Fibroblast of skin of back (primary cell): ENCODE measurements around the gene PTPRE.

ENCODE experiments used
- DNase-seq: peaks from one replicate; pipeline ENCODE4 v3.0.0-alpha.2; 2013

The PTPRE gene

DNA sequence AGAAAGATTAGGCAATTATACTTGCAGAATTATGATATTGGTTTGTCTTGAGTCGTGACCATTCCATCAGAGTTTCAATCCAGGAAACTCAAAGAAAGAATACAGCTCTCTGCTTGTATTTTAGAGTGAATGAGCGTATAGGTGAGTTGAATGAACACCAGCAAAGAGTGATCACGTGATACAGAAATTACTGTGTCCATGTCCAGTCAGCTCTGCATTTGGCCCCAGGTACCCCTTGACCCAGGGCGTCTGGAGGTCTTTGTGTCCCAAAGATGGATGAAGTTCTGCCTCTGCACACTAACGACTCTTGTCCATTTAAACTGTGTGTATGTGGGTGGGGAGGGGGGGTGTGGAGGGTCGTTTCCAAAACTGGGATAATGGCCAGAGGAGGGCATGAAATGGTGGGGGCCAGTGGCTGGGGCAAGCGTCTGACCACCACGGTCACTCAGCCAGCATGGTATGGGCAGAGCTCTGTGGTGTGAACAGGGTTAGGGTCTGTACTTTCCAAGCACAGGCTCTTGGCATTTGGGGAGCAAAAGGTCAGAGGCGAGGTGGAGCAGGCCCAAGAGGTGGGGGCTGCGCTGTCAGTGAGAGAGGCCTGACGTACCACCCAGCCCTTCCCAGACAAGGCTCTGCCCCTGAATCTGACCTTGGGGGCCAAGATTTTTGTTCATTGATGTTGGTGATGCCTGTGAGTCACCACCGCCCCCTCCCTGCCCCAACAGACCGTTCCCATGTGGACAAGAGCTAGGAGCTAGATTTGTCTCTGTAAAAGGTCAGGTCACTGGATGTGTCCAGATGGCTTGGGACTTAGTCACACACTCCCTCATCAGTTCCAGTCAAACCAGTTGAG lies 1.4 kb downstream of the PTPRE start:
- no peak for DNase-seq

DNA sequence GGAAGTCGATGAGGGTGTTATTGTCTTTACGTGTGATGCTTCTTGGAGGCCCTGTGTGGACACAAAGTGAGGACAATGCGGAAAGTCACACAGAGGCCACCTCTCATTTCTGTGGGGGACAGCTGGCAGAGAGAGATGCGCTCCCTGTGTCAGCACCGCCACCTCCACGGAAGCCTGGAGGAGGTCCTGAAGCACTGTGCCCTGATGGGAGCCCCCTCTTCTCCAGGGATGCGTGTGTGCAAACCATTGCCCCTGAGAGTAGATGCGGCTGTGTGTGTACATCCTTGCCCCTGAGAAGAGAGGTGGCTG lies 2.0 kb downstream of the PTPRE start:
- DNase-seq = no peak

DNA sequence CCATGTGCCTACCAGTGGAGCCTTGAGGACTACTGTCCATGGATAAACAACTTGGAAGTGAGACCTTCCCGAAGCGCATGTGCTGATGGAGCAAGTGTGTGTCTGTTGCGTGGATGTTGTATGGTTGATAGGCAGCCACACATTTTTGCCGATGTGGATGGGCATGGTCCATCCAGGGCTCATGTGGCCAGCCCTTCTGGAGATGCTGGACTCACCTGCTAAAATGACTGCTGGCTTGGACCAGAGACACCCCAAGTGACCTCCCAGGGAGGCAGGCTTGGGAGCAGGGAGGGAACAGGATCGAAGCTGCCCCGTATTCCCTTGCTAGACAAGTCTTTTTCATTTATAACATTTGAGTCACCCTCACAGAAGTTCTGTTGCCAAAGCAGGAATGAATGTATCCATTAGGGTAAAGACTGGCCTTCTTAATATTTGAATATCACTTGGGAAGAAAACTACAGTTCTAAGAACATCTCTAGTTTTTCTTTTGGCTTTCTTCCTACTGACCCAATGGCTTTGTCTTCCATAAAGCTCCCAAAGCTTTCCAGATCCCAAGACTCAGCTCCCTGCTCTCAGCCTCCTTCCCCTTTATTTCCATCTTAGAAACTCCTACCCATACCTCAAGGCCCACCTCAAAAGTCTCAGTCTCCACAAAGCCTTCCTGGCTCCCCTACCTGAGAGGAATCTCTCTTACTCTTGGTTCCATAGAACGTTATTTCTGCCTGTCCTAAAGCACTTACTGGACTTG lies 3.0 kb downstream of the PTPRE start:
- DNase-seq = no peak

DNA sequence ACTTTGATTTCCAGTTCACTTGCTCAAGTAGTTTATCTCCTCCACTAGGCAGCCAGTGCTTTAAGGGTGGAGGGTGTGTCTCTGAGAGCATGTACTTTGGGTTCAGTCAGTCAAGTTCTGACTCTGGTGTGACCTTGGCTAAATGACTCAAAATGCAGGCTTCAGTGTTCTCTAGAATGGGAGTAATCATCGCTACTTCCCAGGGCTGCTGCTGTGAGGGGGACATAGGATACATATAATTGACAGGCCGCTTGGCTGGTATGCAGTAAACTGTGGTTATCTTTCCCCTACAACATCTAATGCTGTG lies 3.5 kb downstream of the PTPRE start:
- DNase-seq = no peak

DNA sequence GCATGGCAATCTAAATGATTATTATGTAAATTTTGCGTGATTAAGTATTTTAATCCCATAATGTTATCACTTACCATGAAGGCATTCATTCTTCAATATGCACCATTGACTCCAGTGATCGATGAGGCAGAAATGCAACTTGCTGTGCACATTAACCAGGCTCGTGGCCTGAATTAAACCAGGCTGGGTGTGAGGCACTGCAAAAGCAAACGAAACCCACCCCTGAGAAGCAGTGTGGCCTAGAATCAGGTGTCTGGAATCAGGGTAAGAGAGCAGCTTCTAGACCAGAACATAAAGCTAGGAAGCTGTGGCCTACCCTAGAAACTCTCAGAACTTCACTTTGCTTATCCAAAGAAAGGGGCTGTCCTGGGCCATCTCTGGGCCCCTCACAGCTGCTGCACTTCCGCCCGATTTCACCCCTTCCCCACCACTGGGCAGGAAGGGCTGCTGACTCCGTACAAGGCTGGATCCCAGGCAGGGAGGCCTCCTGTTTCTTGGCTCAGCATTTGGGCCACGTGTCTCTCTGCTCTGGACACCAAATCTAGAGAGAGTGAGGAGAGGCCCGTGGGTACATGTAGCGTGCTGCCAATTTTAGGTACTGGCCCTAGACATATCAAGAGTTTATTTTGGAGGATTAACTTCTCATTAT lies 4.4 kb downstream of the PTPRE start:
- no peak for DNase-seq

DNA sequence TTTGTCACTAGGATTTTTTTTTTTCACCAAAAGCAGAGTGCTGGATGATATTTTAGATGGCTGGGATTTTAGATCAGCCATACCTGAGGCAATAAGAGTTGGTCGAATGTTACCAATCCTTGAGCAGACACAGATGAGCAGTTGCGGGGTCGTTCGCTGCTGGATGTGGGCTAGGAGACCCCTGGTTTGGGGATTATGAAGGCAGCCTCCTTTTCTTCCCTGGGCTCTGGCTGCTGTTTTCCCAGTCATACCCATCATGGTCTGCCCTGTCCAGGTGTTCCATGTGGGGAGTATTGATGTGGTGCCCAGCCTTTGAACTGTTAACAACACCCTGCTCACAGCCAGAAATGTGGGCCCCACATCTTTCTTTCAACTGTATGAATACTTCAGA lies 5.0 kb downstream of the PTPRE start:
- DNase-seq = no peak

DNA sequence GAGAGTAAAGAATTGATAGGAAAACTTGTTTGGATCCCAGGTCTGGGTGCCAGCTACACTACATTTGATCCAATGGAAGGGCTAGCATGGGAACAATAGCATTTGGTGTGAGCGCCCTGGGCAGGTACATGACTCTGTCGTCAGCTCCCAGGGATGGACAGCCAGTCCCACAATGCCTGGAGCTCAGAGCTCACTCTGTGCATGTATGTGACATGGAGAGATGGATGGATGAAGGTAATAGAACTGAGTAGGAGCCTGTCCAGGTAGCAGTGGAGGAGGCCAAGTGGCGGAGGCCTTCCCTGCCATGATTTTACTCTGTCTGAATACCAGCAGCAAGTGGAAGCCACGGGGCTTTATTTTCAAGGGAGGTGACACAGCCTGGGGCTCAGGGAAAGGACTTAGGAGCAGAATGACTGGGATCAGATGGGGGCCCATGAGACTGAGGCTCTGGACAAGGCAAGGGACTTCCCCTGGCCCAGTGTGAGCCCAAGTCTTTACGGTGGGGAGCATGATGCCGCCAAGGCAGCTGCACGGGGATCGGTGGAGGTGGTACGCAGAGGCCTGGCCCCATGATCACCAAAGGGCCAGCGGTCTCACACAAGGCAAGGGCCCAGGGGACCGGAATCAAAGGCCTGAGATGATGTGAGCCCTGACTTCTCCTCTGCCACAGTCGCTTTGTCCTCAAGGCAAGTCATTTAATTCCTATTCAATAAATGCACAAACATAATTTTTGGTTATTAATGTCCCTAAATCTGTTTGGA lies 5.9 kb downstream of the PTPRE start:
- no peak for DNase-seq

DNA sequence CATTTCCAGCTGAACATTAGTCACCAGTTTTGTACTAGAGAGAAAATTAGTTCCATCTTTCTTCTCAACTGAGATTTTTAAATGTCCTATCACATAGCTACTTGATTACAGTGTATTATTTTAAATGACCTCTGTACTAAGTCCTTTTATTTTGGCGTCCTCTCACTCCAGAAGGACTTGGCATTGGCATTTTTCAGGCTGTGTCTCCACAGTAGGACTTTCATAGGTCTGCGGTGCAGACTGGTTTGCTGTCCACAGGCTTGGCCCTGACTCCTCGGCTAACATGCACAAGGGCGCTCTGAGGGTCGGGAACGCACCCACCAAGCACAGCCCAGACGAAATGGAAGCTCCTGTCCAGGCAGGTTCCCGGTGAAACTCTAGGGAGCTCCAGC lies 6.5 kb downstream of the PTPRE start:
- DNase-seq = no peak

DNA sequence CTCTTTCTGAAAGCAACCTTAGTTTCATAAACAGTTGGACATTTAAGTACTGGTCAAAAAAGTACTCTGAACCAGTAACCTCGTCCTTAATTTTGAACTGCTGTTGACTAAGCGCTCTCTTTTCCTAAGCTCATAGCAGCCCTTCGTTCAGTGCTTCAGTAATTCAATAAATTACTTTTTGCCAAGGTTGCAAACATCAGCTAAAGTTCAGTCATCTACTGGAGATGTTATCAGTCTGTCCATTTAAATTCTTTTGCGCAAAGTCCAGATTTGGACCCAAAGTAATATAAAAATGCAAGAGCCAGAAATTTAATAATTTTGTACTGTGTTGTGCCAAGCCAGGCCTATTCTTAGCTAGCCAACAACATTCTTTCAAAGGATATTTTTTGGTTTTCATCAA lies 8.4 kb downstream of the PTPRE start:
- DNase-seq = no peak

DNA sequence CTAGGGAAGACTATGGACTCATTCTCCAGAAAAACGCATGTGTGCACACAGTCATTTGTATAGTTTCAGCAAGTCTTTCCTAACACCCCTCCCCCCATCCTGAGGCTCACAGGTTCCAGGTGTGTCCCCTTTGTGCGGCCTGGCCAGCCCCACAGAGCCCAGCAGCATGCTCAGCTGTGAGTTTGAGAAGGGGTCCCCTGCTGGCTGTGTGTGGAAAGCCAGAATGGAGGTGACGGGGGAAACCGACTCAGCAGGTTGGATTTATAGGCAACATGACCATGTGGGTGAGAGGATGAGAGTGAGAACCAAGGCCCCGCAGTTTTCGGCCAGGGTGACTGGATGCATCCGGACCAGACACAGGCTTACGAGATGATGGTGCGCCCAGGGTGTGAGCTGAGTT lies 9.9 kb downstream of the PTPRE start:
- DNase-seq = no peak

DNA sequence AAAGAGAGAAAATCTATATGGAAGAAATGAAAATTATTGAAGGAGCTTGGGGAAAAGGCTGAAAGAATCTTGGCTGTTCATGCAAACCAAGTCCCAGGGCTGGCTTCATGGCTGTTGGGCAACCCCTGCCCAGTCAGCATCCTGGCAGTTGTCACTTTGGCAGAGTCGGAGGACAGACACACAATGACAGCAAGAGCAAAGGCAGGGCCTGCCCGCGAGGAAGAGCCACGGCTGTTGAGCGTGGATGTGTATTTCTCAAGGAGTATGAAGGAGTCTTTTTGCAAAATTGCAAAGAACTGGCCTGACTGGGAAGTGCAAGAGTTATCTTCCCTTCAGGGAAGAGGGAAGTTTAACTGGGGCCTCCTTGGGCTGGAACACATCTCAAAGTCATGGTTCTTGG lies 11.7 kb downstream of the PTPRE start:
- no peak for DNase-seq

DNA sequence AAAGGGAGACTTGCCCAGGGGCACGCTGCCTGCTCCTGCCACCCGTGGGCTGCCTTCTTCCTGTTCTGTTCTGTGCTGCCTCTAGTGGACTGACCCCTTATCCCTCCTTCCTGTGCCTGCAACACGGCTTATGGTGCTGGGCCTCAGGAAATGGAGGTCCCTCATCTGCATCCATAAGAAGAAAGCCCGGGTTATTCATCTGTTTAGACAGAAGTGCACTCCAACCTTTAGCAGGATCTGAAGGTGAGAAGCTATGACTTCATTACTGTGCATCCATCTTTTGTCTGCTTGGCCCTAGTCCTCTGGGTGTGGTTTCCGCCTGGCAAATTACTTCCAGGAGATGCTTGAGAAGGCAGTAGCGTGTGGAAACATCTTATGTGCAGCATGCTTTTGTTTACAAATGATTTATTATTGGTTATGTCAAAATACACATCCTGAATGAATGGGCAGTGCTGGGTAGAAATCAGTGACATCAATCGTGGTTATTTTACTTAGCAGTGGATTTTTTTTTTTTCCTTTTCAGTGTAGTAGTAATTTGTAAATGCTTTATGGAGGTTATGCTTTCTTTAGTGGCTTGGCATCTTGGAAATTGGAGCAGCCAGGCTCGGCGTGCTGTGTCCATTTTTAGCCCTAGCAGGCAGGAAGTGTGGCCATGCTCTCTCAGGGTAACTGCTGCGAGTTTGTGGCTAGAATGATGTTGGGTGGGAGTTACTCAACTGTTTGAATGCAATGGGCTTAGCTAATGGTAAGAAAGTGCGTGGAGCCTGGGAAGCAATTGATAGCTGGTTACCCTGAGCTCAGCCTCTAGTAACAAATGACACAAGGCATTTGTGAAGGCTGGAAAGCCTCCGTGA lies 12.7 kb downstream of the PTPRE start:
- DNase-seq = no peak

DNA sequence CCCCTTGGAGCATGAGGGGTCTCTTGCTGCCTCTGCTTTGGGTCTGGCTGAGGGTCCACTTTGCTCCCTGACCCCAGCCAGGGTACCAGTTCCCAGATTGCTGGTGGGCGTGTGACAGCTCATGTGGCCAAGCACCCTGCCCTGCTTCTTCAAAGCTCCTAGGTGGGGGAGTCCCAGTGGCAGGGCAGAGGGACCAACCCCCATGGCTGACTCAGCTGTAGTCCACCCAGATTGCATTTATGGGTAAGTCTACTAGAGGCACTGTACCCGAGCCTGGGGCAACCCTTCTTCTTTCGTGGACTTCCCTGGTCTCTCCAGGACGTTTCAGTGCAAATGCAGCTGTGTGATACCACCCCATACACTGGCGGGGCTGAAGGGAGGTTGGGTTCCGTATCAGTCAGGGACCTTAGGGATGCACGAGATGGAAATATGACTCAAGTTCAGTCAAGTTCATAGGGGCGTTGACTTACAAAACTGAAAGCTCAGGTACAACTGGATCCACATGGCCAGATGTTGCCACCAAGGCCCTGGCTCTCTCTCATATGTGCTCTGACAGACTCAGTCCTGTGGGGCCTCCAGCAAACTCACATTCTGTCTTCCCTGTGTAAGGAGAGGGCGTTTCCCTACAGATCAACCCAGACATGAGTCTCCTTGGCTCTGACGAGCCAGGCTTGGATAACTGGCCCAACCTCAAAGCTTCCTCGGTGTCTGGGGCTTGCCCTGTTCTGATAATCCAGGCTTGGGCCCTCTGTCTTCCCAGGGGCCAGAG lies 13.6 kb downstream of the PTPRE start:
- DNase-seq = no peak

DNA sequence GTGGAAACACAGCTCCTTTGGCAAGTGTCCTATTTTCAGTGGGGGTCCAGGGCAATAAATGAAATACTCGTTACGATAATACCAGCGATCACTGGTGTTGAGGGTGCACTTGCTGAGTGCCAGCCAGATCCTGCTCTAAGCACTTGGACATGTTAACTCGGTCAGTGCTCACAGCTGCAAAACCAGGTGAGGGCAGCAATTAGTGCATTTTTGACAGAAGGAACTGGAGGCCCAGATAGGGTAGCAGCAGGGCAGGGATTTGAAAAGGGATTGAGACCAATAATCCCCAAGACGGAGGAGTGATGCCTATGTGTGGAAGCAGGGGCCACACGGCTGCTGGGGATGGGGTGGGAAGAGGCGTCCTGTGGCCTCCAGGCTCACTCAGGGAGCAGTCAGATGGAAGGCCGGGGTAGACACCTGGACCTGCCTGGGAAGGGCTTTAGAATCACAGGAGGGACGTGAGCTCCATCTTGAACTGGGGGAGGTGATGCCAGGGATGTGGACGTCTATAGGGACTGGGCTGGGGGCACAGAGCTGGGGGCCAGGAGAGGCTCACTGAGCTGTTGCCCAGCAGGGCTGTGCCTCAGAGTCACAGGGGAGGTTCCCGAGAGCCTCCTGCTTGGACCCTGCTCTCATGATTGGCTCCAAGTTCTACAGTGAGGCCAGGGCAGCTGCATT lies 14.3 kb downstream of the PTPRE start:
- DNase-seq = no peak

DNA sequence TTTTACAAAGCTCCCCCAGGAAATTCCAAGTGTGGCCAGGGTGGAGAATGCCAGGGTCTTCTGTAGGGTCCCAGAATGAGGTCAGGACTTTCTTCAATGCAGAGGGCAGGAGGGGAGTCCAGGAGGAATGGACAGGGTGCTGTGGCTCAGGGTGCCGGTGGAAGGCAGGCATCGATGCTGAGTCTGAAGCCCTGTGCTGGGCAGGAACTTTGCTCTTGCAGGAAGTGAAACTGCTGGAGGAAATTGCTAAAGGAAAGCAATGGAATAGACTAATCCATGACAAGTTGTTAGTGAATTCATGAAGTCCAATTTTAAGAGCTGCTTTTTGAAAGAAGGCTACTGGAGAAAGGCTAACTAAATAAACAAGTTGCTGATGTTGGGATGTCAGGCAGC lies 14.8 kb downstream of the PTPRE start:
- DNase-seq = no peak

DNA sequence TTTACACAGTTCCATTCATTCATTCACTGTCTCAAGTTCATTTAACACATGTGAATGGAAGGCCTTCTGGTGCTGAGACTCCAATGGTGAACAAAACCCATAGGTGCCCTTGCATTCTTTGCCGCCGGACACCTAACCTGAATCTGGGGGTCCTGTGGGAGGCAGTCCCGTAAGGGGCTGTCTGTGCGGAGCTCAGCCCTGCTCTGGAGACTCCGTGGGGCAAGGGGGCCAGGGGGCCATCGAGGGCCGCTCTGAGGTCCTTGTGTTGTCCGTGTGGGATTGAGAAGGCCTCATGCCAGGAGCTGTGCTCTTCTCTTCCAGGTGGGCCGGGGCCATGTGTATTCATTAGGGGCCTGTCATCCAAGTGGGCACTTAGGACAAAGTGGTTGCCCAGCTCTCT lies 15.3 kb downstream of the PTPRE start:
- DNase-seq = no peak

DNA sequence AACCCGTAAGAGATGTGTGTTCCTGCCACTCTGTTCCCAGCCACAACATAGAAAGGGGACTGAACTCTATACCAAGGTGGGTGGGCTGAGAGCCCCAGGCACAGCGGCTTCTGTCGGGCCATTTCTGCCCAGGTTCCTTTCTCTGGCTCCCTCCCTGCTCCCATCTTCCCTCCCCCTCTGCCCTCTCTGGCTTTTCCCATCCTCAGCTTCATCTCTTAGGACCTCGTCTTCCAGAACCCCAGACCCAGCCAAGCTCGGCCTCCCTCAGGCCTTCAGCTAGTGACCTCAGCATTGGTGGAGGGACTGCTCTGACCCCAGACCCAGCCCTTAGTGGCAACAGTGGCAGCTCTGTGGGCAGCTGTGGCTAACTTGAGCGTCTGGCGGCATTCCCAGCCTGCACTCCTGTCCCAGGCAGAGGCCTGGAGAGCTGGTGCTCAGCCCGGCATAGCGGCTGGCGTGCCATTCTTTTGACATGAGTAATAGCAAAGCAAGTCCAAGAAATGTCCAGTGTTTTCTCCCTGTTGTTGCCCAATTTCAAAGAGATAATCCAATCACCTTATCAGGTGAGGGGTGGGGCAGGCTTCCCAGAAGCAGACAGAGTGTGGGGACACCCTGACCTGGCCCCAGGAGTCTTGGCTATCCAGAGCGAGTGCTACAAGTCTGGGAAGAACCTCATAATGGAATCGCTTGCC lies 15.9 kb downstream of the PTPRE start:
- DNase-seq = no peak

DNA sequence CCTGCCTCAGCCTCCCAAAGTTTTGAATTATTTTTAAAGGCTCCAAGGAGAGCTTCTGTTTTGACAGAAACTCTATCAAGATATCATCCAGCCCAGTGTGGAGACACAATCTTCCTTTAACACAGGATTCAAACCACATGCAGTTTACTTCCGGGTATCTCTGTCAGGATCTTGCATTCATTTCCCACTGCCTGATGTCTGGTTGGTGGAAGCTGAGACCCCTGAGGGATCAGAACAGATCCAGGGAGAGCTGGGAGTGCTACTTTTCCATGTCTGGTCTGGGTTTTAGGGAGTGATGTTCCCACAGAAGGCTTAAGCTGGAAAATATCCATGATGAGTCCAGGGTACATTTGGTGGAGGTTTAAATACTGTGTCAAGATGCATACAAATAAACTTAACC lies 16.7 kb downstream of the PTPRE start:
- DNase-seq = no peak

DNA sequence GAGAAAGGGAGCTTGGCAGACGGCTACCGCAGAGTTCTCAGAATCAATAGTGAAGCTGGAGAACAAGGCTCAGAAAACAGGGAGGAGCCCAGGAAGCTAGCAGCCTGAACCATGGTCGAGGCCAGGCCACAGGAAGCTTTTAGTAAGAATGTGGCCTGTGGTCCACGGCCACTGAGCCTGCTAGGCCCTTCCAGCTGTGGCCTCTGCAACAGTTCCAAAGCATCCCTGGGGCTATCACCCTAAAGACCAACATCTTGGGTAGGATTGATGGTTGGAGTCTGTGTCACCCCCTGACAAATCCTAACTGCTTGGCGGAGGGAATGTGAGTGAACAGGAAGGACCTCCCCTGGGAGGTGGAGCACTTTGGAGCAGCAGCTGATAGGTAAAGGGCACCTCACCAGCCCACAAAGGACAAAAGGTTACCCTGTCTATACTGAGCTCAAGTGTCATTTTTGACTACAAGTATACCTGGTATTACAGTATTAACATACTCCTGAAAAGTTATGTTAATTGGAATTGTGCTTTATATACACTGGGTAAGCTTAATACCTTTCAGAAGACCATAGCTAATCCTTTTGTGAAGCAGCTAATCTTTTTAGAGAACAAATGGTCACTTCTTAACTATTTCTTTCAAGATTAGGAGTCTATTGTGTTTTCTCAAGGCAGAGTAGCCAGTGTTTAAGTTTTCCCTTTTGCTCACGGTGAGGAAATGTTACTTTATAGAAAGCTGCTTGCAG lies 18.7 kb downstream of the PTPRE start:
- DNase-seq = no peak

DNA sequence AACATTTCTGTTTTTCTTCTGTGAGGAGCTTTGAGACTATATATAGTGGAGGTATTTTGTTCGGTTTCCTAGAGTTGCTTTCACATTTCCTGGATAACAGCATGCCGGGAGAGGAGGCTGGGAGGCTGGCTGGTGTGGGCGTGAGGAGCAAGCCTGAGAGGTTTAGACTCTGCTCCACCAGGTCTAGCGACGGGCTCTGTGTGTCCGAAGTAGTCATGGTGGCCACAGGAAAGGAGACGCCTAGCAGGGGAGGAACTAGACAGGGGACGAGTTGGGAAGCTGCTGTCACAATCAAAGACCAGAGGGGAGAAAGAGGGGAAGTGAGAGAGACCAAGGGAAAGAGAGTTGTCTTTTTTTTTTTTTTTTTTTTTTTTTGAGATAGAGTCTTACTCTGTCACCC lies 19.6 kb downstream of the PTPRE start:
- DNase-seq = no peak
